Fibroblast of lung (primary cell): Measurements from ENCODE around the gene RNASE8. TPM values are rescaled to one million over a fixed set of nuclear protein-coding genes. Genes with fewer than 3 reads are reported as not detected.

Experiments
- DNase-seq, 2 donors: peaks; one replicate each; pipeline versions ENCODE4 v3.0.0 to v3.0.0-alpha.2; 2010; ENCODE audit warnings: low read depth in 2 of 2
- H2AFZ ChIP-seq: 2 replicates; pipeline ENCODE4 v1.5.1; 2012; ENCODE audit warnings: low read length, control low read depth, inconsistent platforms
- H3K27ac ChIP-seq: 2 replicates; pipeline ENCODE4 v1.5.1; 2011; ENCODE audit warnings: low read length, control low read depth; ENCODE audit not compliant: insufficient read depth
- H3K27me3 ChIP-seq: 2 replicates; pipeline ENCODE4 v1.5.1; 2011; ENCODE audit warnings: mild to moderate bottlenecking, low read length; ENCODE audit not compliant: control insufficient read depth, insufficient read depth
- H3K36me3 ChIP-seq: 2 replicates; pipeline ENCODE4 v1.5.1; 2011; ENCODE audit warnings: low read length; ENCODE audit not compliant: control insufficient read depth, insufficient read depth
- H3K4me1 ChIP-seq: 2 replicates; pipeline ENCODE4 v1.5.1; 2011; ENCODE audit warnings: low read length; ENCODE audit not compliant: control insufficient read depth, insufficient read depth; ENCODE audit errors: extremely low read depth
- H3K4me2 ChIP-seq: 2 replicates; pipeline ENCODE4 v1.5.1; 2011; ENCODE audit warnings: low read length, control low read depth; ENCODE audit not compliant: insufficient read depth; ENCODE audit errors: extremely low read depth
- H3K4me3 ChIP-seq, 4 experiments: fragments of 200-600 bp in 1 of 4; sonication (generic) in 1 of 4; replicated peaks in 1 of 4; 2 replicates each; pipeline ENCODE4 v1.5.1; 2011 to 2016; ENCODE audit warnings: low read length in 4 of 4, low read depth in 3 of 4, mild to moderate bottlenecking in 3 of 4, control low read depth in 2 of 4, inconsistent platforms in 1 of 4, mixed read lengths in 1 of 4; ENCODE audit not compliant: insufficient read depth in 1 of 4; ENCODE audit errors: control extremely low read depth in 1 of 4
- H3K79me2 ChIP-seq: 2 replicates; pipeline ENCODE4 v1.5.1; 2012; ENCODE audit warnings: mild to moderate bottlenecking, low read length, inconsistent platforms; ENCODE audit not compliant: control insufficient read depth, insufficient read depth
- H3K9ac ChIP-seq: 2 replicates; pipeline ENCODE4 v1.5.1; 2011; ENCODE audit warnings: mild to moderate bottlenecking, low read length, control low read depth; ENCODE audit not compliant: insufficient read depth
- H3K9me3 ChIP-seq: 2 replicates; pipeline ENCODE4 v1.5.1; 2012; ENCODE audit warnings: low read depth, low read length; ENCODE audit not compliant: control insufficient read depth, insufficient read depth
- H4K20me1 ChIP-seq: 2 replicates; pipeline ENCODE4 v1.5.1; 2011; ENCODE audit warnings: low read length; ENCODE audit not compliant: control insufficient read depth, insufficient read depth; ENCODE audit errors: extremely low read depth
- EZH2 ChIP-seq: IDR thresholded peaks from 2 replicates; pipeline ENCODE4 v1.5.1; 2012; ENCODE audit warnings: low read length, control low read depth, mild to moderate bottlenecking; ENCODE audit errors: missing control alignments
- polyA plus RNA-seq, 2 donors: library from polyadenylated mRNA; depleted of rRNA in 1 of 2; stranded (reverse) in 1 of 2; unstranded in 1 of 2; fragments of >200 nt; gene quantifications; 2 replicates each; pipeline ENCODE4 v1.2.1, GENCODE V29; 2011 to 2012; ENCODE audit warnings: missing spikeins in 1 of 2
- total RNA-seq: library from RNA; depleted of rRNA; stranded (reverse); fragments of >200 nt; gene quantifications from 2 replicates; pipeline ENCODE4 v1.2.1, GENCODE V29; 2014
- TF ChIP-seq, protein P1 (sequence below), 2 donors: IDR thresholded peaks in 1 of 2; conservative IDR thresholded peaks in 1 of 2; 1 replicate in 1 of 2; 2 replicates in 1 of 2; pipeline ENCODE4 v1.5.1; 2011 to 2012; ENCODE audit warnings: low read length in 2 of 2, control low read depth in 1 of 2, inconsistent platforms in 1 of 2, low read depth in 1 of 2, mild to moderate bottlenecking in 1 of 2

Gene RNASE8
- total and polyA plus RNA-seq, 2 donors (not counting 1 experiment from before 2014, with no cell fraction given) = not detected

- no peak overlapping the region for H3K27ac ChIP-seq
- no peak overlapping the region for H3K4me2 ChIP-seq
- no peaks in the 10 kb centered on the region for H3K79me2 ChIP-seq
- TF ChIP-seq EZH2 = no peak
- TF ChIP-seq, protein P1, sequence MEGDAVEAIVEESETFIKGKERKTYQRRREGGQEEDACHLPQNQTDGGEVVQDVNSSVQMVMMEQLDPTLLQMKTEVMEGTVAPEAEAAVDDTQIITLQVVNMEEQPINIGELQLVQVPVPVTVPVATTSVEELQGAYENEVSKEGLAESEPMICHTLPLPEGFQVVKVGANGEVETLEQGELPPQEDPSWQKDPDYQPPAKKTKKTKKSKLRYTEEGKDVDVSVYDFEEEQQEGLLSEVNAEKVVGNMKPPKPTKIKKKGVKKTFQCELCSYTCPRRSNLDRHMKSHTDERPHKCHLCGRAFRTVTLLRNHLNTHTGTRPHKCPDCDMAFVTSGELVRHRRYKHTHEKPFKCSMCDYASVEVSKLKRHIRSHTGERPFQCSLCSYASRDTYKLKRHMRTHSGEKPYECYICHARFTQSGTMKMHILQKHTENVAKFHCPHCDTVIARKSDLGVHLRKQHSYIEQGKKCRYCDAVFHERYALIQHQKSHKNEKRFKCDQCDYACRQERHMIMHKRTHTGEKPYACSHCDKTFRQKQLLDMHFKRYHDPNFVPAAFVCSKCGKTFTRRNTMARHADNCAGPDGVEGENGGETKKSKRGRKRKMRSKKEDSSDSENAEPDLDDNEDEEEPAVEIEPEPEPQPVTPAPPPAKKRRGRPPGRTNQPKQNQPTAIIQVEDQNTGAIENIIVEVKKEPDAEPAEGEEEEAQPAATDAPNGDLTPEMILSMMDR (conservative IDR thresholded peaks at IDR 0.05 in 1 of 2, IDR thresholded peaks at IDR 0.05 in 1 of 2; ENCODE audit: low read depth in 1 of 2, low read length in 2 of 2) = no peak
- peaks cover 6% of the 10 kb centered on the region for H3K36me3 ChIP-seq
- no peak overlapping the region for H3K9ac ChIP-seq
- no peaks in the 10 kb centered on the region for H4K20me1 ChIP-seq
- H3K9me3 ChIP-seq = no peaks in the 10 kb centered on the region
- H3K4me3 ChIP-seq = no peak overlapping the region
- H2AFZ ChIP-seq = no peak overlapping the region
- DNase-seq = no peak
- H3K4me1 ChIP-seq = peaks cover 11% of the 10 kb centered on the region
- H3K27me3 ChIP-seq = no peaks in the 10 kb centered on the region
Measured at GRCh38 chr14:21090940-21091663, 33.5 kb downstream of the RNASE8 start.

DNA sequence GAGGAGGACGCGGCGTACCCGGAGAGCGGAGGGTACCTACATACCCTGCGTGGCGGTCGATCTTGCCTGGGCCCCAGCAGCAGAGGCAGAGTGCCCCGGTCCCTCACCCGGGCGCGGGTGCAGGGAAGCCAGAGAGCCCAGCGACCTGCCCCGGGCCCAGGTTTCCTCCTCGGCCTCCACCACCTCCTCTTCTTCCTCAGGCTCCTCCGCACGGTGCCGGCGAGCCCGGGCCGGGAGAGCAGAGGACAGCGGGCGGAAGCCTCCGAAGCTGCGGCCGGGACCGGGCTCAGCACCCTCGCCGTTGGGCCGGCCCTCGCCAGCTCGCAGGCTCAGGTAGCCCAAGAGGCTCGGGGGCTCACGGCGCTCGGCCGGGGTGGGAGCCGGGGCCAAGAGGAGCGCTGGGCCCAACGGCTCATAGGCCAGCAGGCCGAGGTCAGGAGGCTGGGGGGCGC is 34.2 kb downstream of the RNASE8 start:
- Histone ChIP-seq H3K4me2 (no peak overlapping the region), H3K9me3 (no peaks in the 10 kb centered on the region), H3K4me3 (no peak overlapping the region), H3K79me2 (no peaks in the 10 kb centered on the region), H3K27me3 (no peaks in the 10 kb centered on the region), H3K27ac (peak overlapping the region; percentile 5), H3K9ac (no peak overlapping the region), H2AFZ (no peak overlapping the region), H3K4me1 (peaks cover 10% of the 10 kb centered on the region), H3K36me3 (peaks cover 6% of the 10 kb centered on the region), H4K20me1 (no peaks in the 10 kb centered on the region)
- TF ChIP-seq, protein P1 (conservative IDR thresholded peaks at IDR 0.05 in 1 of 2, IDR thresholded peaks at IDR 0.05 in 1 of 2; ENCODE audit: low read depth in 1 of 2, low read length in 2 of 2) = no peak
- TF ChIP-seq EZH2 = no peak
- no peak for DNase-seq

DNA sequence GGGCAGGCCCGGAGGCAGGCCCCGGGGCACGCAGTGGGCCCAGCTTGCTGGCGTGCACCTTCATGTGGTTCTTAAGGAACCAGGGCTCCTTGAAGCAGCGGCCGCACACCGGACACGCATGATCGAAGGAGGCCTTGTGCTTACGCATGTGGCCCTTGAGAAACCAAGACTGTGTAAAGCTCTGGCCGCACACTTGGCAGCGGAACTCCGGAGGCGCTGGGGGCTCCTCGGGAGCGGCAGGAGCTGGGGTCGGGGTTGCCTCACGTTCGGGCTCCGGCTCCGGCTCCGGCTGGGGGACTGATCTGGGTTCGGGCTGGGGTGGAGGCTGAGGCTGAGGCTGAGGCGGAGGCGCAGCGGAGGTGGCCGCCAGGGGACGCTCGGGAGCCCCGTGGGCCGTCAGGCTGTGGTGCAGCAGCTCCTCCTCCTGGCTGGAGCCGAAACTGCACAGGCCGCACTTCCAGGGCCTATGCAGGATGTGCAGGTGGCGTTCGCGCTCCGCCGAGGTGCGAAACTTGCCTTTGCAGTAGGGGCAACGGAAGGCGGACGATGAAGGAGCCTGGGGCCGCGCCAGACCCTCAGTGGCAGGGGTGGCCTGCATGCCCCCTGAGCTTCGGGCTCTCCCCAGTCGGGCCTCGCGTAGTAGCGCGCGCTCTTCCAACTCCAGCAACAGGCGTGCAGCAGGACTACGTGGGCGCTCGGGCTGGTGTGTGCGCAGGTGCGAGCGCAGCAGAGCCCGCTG is 34.8 kb downstream of the RNASE8 start:
- Histone ChIP-seq H3K9ac (no peak overlapping the region), H3K27ac (peak overlapping the region; percentile 5), H3K9me3 (no peaks in the 10 kb centered on the region), H3K4me3 (no peak overlapping the region), H3K36me3 (peaks cover 6% of the 10 kb centered on the region), H3K4me1 (peaks cover 6% of the 10 kb centered on the region), H3K4me2 (no peak overlapping the region), H4K20me1 (no peaks in the 10 kb centered on the region), H2AFZ (no peak overlapping the region), H3K79me2 (no peaks in the 10 kb centered on the region), H3K27me3 (no peaks in the 10 kb centered on the region)
- TF ChIP-seq, protein P1 (conservative IDR thresholded peaks at IDR 0.05 in 1 of 2, IDR thresholded peaks at IDR 0.05 in 1 of 2; ENCODE audit: low read depth in 1 of 2, low read length in 2 of 2) = peak; percentile 100
- no peak for TF ChIP-seq EZH2
- DNase-seq = peak; percentile 49 to 70
